HL-60 (cell line): ENCODE data around the gene DNM3.

Experiments
- DNase-seq, 2 experiments: peaks; one replicate each; pipeline ENCODE4 v3.0.0-alpha.2; 2010 to 2020; ENCODE audit warnings: low read depth in 1 of 2, low spot score in 1 of 2
- H3K27ac ChIP-seq: fragments of 250-450 bp; sonication (Bioruptor Pico); replicated peaks from 2 replicates; pipeline ENCODE4 v1.5.1; 2020; ENCODE audit warnings: mild to moderate bottlenecking, moderate library complexity
- H3K27me3 ChIP-seq: fragments of 250-450 bp; sonication (Bioruptor Pico); 2 replicates; pipeline ENCODE4 v1.5.1; 2021; ENCODE audit warnings: mild to moderate bottlenecking, moderate library complexity; ENCODE audit not compliant: insufficient read depth, poor library complexity, severe bottlenecking
- H3K4me3 ChIP-seq: replicated peaks from 2 replicates; pipeline ENCODE4 v1.5.1; 2011; ENCODE audit warnings: mild to moderate bottlenecking, control low read depth, low read length; ENCODE audit not compliant: insufficient read depth
- CTCF ChIP-seq: IDR thresholded peaks from one replicate; pipeline ENCODE4 v1.5.1; 2011; ENCODE audit warnings: low read length, control low read depth, inconsistent platforms; ENCODE audit not compliant: insufficient read depth
- GABPA ChIP-seq: IDR thresholded peaks from 2 replicates; pipeline ENCODE4 v1.6.1; 2012; ENCODE audit warnings: low read depth
- POLR2AphosphoS5 ChIP-seq: IDR thresholded peaks from 2 replicates; pipeline ENCODE4 v1.6.1; 2012; ENCODE audit warnings: low read depth
- REST ChIP-seq: IDR thresholded peaks from 2 replicates; pipeline ENCODE4 v1.6.1; 2012; ENCODE audit warnings: low read depth; ENCODE audit not compliant: insufficient replicate concordance
- SPI1 ChIP-seq: IDR thresholded peaks from 2 replicates; pipeline ENCODE4 v1.6.1; 2012; ENCODE audit warnings: low read depth, mild to moderate bottlenecking, borderline replicate concordance

Gene DNM3

GRCh38 chr1:171937938-171938337, 96.6 kb downstream of the DNM3 start:
- Histone ChIP-seq H3K27ac (no peak overlapping the region), H3K27me3 (no peaks in the 10 kb centered on the region), H3K4me3 (no peak overlapping the region)
- no peak for DNase-seq
- TF ChIP-seq POLR2AphosphoS5 (no peak), GABPA (no peak), REST (no peak), CTCF (no peak), SPI1 (no peak)

- TF ChIP-seq CTCF = no peak
- no peak for TF ChIP-seq SPI1
- TF ChIP-seq POLR2AphosphoS5 = no peak
- TF ChIP-seq REST = no peak
- TF ChIP-seq GABPA = no peak
- H3K27ac ChIP-seq = no peak overlapping the region
- no peaks in the 10 kb centered on the region for H3K27me3 ChIP-seq
- DNase-seq = no peak
- no peak overlapping the region for H3K4me3 ChIP-seq
These were observed 98.4 kb downstream of the DNM3 start for GRCh38 chr1:171939740-171940139.

GRCh38 chr1:171940368-171940767, 99.1 kb downstream of the DNM3 start:
- TF ChIP-seq POLR2AphosphoS5 (no peak), SPI1 (no peak), CTCF (no peak), REST (no peak), GABPA (no peak)
- no peak for DNase-seq
- no peak overlapping the region for H3K27ac ChIP-seq
- no peak overlapping the region for H3K4me3 ChIP-seq
- H3K27me3 ChIP-seq = no peaks in the 10 kb centered on the region
